Activated effector memory CD4-positive, alpha-beta T cell treated with anti-CD3 and anti-CD28 coated beads, Interleukin-2, amount 50 U/mL, for 16 hours (primary cell): Measurements from ENCODE around the gene SLCO1C1.

ENCODE experiments used
- DNase-seq: peaks from one replicate; pipeline ENCODE4 v3.0.0-alpha.2; 2020

SLCO1C1 gene

GRCh38 chr12:20800160-20800559 is 105.0 kb downstream of the SLCO1C1 start:
- DNase-seq = no peak

DNA sequence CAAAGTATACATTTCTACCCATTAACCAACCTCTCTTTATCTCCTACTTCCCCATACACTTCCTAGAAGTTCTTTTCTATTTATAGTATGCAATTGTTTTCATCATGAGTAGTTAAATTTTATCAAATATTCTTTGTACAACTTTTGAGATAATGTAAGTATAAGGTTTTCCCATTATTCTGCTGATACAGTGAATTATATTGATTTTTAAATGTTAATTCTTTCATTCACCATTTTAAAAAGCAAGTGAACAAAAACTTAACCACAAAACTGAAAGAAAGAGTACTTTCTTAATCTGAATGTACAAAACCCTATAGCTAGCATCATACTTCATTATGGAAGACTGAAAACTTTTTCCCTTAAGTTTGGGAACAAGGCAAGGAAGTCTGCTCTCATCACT is 105.9 kb downstream of the SLCO1C1 start:
- no peak for DNase-seq
